GM20000 (cell line): Measurements from ENCODE around the gene GFOD1.
"Not testable (repeated sequence)": the region's sequence is repeated elsewhere in the genome, so short reads cannot be mapped to it uniquely, and the experiment has no call there.

Experiments used
- DNase-seq: peaks from one replicate; pipeline ENCODE4 v3.0.0; 2012; ENCODE audit warnings: low spot score
- TF ChIP-seq, protein P1 (sequence below): IDR thresholded peaks from 2 replicates; pipeline ENCODE4 v1.5.1; 2012; ENCODE audit warnings: mild to moderate bottlenecking, control low read depth; ENCODE audit errors: extremely low read depth, missing control alignments

Gene GFOD1

DNA sequence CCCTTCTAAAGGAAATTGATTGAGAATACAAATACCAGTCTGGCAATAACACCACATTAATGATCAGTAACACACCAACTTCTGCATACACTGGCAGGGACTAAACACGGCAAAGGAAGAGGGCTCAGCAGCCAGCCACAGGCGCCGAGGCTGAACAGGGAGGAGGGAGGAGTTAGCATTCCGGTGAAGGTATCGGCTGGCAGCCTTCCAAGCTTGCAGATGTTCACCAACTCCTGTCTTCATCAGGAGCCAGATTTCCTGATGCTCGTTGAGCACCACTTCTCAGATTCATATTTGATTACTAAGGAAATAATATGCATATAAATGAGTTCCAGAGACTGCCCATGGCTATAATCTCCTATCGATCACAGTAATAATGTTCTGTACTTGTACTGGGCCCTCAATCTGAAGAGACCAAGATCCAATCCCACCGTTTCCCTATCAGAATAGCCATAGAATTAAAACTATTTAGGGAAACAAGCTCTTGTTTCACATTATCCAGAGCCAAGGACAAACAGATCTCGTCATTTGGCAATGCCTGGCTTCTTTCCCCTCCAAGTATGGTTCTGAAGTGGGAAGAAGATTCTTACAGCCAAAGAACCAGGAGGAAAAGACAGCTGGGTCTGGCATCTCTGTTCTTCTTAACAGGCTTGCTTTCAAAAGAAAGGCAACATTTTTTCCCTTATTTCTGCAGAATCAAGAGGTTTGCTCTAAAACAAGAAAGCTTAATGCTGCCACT is 42.2 kb downstream of the GFOD1 start:
- no peak for DNase-seq
- TF ChIP-seq, protein P1, sequence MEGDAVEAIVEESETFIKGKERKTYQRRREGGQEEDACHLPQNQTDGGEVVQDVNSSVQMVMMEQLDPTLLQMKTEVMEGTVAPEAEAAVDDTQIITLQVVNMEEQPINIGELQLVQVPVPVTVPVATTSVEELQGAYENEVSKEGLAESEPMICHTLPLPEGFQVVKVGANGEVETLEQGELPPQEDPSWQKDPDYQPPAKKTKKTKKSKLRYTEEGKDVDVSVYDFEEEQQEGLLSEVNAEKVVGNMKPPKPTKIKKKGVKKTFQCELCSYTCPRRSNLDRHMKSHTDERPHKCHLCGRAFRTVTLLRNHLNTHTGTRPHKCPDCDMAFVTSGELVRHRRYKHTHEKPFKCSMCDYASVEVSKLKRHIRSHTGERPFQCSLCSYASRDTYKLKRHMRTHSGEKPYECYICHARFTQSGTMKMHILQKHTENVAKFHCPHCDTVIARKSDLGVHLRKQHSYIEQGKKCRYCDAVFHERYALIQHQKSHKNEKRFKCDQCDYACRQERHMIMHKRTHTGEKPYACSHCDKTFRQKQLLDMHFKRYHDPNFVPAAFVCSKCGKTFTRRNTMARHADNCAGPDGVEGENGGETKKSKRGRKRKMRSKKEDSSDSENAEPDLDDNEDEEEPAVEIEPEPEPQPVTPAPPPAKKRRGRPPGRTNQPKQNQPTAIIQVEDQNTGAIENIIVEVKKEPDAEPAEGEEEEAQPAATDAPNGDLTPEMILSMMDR: no peak

DNA sequence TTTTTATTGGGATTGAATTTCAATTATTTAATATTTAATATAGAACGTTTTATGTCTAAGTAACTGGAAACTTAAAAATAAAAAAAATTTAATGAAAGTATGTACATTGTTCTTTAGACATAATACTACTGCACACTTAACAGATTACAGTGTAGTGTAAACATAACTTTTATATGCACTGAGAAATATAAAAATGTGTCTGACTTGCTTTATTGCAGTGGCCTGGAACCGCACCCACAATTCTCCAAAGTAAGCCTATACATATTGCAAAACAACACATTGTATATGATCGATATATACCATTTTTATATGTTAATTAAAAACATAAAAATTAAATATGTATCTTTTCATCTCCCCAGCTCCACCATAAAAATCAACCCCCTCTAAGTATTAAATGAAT is 42.8 kb downstream of the GFOD1 start:
- no peak for DNase-seq
- TF ChIP-seq, protein P1: no peak

DNA sequence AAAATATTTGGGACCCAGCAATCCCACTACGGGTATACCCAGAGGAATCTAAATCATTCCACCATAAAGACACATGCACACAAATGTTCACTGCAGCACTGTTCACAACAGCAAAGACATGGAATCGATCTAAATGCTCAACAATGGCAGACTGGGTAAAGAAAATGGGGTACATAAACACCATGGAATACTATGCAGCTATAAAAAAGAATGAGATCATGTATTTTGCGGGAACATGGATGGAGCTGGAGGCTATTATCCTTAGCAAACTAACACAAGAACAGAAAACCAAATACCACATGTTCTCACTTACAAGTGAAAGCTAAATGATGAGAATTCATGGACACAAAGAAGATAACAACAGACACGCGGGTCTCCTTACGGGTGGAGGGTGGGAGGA is 43.4 kb downstream of the GFOD1 start:
- not testable (repeated sequence) for DNase-seq

DNA sequence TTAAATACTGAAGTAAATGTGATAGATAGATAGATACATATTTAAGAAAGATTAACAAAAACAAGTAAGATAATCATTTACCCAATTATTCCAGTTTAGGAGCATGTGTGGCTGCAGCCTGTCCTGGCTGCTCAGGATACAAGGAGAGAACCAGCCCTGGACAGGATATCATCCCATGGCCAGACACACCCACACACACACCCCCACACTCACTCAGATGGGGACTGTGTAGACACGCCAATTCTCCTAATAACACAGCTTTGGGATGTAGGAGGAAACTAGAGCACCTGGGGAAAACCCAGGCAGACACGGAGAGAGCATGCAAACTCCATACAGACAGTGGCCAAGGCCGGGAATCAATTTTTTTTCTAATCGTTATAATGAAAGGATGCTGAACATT is 45.6 kb downstream of the GFOD1 start:
- no peak for DNase-seq
- TF ChIP-seq, protein P1: no peak

DNA sequence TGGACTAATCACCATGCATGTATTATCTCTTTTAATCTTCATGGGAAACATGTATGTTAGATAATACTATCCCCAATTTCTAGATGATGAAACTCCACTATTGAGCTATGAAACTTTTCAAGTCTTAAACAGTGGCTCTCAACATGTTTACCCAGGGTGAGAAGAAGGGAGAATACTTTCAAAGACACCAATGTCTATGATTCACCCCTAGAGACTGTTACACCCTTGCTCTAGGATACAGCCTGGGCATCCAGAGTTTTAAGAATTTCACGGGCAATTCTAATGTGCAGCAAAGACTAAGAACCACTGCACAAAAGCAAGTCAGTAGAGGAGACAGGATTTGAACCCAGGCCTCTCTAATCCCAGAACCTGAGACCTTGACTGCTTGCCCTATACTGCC is 47.8 kb downstream of the GFOD1 start:
- no peak for DNase-seq
- TF ChIP-seq, protein P1: no peak

DNA sequence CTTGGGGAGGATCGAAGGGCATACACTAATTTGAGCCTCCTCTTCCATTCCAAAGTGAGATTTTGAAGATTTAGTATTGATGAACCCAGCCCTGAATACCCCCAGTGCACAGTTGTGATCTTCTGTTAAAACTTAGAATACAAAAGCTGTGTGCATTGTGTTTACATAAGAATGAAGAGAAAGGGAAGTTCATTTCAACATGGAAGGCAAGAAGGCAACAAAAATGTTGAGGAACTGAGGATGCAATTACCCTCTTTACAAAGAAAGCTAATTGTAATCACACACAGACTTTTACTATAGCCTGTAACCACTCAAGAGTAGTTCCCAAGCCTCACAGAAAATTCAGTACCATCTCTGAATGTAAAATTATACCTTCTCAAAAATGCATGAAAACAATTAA is 49.3 kb downstream of the GFOD1 start:
- TF ChIP-seq, protein P1: no peak
- no peak for DNase-seq

DNA sequence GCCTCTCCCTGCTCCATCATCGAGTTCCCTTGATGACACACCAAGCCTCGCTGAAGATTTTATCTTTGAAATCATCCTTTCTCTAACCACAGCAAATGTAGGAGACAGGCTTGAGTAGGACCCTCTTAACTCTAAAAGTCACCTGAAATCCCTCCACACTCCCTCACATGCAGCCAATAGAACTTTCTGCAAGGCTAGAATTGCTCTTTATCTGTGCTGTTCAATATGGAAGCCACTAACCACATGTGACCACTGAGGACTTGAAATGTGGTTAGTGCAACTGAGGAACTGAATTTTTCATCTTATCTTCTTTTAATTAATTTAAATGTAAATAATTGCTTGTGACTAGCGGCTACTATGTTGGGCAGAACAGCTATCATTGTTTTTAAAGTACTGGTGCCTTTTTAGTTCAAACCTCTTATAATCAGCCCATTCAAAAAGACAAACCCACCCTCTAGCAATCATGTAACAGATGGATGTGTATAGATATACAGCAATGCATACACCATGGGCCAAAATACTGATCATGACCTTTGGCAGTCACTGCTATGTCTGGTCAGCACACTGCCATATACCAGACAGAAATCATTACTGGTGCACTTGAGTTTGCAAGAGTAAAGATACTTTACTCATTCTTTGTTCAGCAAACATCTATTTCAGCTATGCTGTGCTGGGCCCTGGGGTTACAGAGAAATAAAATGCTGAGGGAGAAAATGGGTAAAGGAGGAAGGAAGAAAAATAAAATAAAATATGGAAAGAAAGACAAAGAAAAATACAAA is 50.0 kb downstream of the GFOD1 start:
- TF ChIP-seq, protein P1: no peak
- no peak for DNase-seq
